Activated B cell treated with CpG ODN at 0.5 μM for 24 hours (primary cell): ENCODE measurements around the gene PFKFB3. TPM values are rescaled to one million over a fixed set of nuclear protein-coding genes. Genes with fewer than 3 reads are reported as not detected.
"Not testable (repeated sequence)": the region's sequence is repeated elsewhere in the genome, so short reads cannot be mapped to it uniquely, and the experiment has no call there.

ENCODE experiments used
- ATAC-seq: fragments of 200-7000 bp; cut with Tn5 transposase; one replicate; pipeline ENCODE4 v1.10.0; 2021; ENCODE audit warnings: low read depth, mild to moderate bottlenecking, moderate library complexity
- CTCF ChIA-PET: fragments of 350-600 bp; sonication (Branson Sonifier 250); formaldehyde crosslinking; loops from one replicate; lab custom pipeline; 2021; ENCODE audit warnings: antibody characterized with exemption; lab: Charles Lee
- POLR2A ChIA-PET: fragments of 350-600 bp; sonication (Branson Sonifier 250); formaldehyde crosslinking; loops from one replicate; lab custom pipeline; 2021; ENCODE audit warnings: antibody characterized with exemption; lab: Charles Lee
- DNase-seq: peaks from one replicate; pipeline ENCODE4 v3.0.0; 2022
- H3K27ac Mint-ChIP-seq: one replicate; pipeline ENCODE4 v1.8.0; 2020; ENCODE audit warnings: mixed read lengths
- H3K27me3 Mint-ChIP-seq: one replicate; pipeline ENCODE4 v1.8.0; 2021; ENCODE audit warnings: mixed read lengths
- H3K36me3 Mint-ChIP-seq: one replicate; pipeline ENCODE4 v1.8.0; 2021; ENCODE audit warnings: low read depth, mixed read lengths
- H3K4me1 Mint-ChIP-seq: one replicate; pipeline ENCODE4 v1.8.0; 2021; ENCODE audit warnings: mixed read lengths
- H3K4me3 Mint-ChIP-seq: one replicate; pipeline ENCODE4 v1.8.0; 2020; ENCODE audit warnings: mild to moderate bottlenecking, mixed read lengths
- H3K9me3 Mint-ChIP-seq: one replicate; pipeline ENCODE4 v1.8.0; 2020; ENCODE audit warnings: mixed read lengths
- intact Hi-C: fragments of 100-400 bp; cut with micrococcal nuclease; formaldehyde crosslinking; loops from one replicate; pipeline ENCODE4 v1.15.1; 2024
- total RNA-seq: library from RNA; stranded (reverse); gene quantifications from 2 replicates; pipeline ENCODE4 v1.2.3, GENCODE V29; 2022
- TF ChIP-seq, protein P1 (sequence below): fragments of 200-600 bp; IDR thresholded peaks from one replicate; pipeline ENCODE4 v1.8.0; 2022; ENCODE audit warnings: antibody characterized with exemption, mild to moderate bottlenecking

The PFKFB3 gene
- total RNA-seq, 1 donor from 2014 or later = 105 TPM

DNA sequence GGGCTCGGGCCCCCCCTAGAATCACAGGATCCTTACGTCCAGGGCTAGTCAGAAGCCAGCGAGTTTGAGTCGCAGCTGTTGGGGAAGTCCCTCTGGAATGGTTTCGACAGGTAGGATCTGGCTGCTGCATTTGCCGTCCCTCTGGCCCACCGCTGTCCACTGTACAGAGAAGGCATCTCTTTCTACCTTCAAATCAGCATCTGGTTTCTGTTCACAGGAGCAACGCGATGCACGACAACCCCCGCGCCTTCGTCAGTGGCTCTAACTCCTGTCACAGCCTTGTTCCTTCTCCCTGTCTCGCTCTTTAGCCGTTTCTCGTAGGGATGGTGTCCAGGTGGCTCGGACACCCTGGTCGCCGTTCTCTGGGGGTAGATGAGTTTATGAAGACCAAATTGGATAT is 11.2 kb upstream of the PFKFB3 start:
- Mint-ChIP-seq H3K9me3 (no peaks in the 10 kb centered on the region), H3K27ac (no peak overlapping the region)
- intact Hi-C loops = no loop called here

DNA sequence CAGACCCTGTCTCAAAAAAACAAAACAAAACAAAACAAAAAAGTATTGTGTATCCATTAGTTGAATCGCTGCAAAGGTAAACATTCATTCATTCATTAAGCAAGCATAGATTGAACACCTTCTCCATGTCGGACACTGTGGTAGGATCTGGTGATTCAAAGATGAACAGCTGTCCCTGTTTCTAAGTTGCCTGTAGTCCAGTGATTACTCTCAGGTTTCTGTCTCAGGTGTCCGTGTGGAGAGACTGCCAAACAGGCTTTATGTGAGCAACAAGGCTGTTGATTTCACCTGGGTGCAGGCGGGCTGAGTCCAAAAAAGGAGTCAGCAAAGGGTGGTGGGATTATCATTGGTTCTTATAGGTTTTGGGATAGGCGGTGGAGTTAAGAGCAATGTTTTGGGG is 9.4 kb upstream of the PFKFB3 start:
- POLR2A ChIA-PET, H3K4me1 Mint-ChIP-seq, ATAC-seq, intact Hi-C loops, H3K27ac Mint-ChIP-seq, DNase-seq, H3K27me3 Mint-ChIP-seq, H3K4me3 Mint-ChIP-seq, H3K36me3 Mint-ChIP-seq, CTCF ChIA-PET, H3K9me3 Mint-ChIP-seq: not testable (repeated sequence)

More for the DNA sequence above, 11.2 kb upstream of the PFKFB3 start:
- DNase-seq = no peak
- peaks cover 6% of the 10 kb centered on the region for H3K4me1 Mint-ChIP-seq
- peaks cover 2% of the 10 kb centered on the region for H3K36me3 Mint-ChIP-seq
- no peak overlapping the region for H3K4me3 Mint-ChIP-seq
- CTCF ChIA-PET = no interaction called here
- no peak for ATAC-seq
- POLR2A ChIA-PET = interaction anchor here (0.7 to 1.2 kb wide), 3 partner anchors 9 to 240 kb away, joined by 3 to 4 read pairs (median 4); partner anchors contain the start of gene PFKFB3
- H3K27me3 Mint-ChIP-seq = no peaks in the 10 kb centered on the region
- TF ChIP-seq, protein P1, sequence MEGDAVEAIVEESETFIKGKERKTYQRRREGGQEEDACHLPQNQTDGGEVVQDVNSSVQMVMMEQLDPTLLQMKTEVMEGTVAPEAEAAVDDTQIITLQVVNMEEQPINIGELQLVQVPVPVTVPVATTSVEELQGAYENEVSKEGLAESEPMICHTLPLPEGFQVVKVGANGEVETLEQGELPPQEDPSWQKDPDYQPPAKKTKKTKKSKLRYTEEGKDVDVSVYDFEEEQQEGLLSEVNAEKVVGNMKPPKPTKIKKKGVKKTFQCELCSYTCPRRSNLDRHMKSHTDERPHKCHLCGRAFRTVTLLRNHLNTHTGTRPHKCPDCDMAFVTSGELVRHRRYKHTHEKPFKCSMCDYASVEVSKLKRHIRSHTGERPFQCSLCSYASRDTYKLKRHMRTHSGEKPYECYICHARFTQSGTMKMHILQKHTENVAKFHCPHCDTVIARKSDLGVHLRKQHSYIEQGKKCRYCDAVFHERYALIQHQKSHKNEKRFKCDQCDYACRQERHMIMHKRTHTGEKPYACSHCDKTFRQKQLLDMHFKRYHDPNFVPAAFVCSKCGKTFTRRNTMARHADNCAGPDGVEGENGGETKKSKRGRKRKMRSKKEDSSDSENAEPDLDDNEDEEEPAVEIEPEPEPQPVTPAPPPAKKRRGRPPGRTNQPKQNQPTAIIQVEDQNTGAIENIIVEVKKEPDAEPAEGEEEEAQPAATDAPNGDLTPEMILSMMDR = no peak

DNA sequence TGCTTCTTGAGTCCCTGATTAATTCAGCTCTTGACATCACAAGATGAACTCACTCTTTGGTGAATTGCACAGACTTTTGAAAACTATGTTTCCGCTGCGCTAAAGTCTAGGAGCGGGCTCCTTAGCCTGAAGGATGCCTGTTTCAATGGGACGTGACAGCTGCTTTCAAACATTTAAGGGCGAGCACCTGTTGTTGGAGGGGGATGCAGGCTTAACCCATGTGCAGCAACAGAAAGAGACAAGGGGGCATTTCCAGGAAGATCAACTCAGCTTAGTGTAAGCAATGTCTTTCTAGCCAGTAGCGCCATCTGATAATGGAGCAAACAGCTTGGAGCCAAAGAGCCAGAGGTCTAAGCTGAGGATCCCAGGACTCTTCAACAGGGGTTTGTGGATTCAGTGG is 8.4 kb upstream of the PFKFB3 start:
- ATAC-seq (no peak), DNase-seq (no peak)
- intact Hi-C loops = no loop called here
- Mint-ChIP-seq H3K4me1 (peaks cover 6% of the 10 kb centered on the region), H3K9me3 (no peaks in the 10 kb centered on the region), H3K27ac (no peak overlapping the region), H3K4me3 (no peak overlapping the region), H3K27me3 (no peaks in the 10 kb centered on the region), H3K36me3 (peaks cover 2% of the 10 kb centered on the region)
- ChIA-PET POLR2A (no interaction called here), CTCF (interaction anchor here (1.3 kb wide), 1 partner anchor 208 kb away, joined by 3 read pairs; no protein-coding TSS in a partner anchor)
- TF ChIP-seq, protein P1 = no peak

DNA sequence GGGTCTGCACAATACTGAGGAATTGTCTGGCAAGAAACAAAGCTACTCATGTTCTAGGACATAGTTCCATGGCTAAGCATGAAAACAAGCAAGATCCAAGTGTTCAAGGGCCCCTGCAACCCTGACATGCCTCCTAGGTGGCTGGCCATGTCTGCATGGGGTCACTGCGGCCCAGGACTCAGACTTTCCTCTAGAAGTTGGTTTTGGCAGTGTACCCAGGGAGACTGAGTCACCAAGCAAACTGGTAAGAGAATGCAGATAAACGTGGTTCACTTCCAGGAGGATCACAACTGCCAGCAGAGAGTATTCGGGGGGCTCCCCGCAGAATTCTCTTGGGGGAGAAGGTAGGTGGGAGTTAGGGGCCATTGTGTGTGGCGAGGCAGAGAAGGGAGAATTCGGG is 7.4 kb upstream of the PFKFB3 start:
- Mint-ChIP-seq H3K4me1 (peaks cover 10% of the 10 kb centered on the region), H3K27ac (no peak overlapping the region), H3K36me3 (peaks cover 2% of the 10 kb centered on the region), H3K9me3 (no peaks in the 10 kb centered on the region), H3K27me3 (no peaks in the 10 kb centered on the region), H3K4me3 (no peak overlapping the region)
- ChIA-PET CTCF (interaction anchor here (1.3 to 2.1 kb wide), 2 partner anchors 207 kb away, joined by 3 to 6 read pairs; no protein-coding TSS in a partner anchor), POLR2A (no interaction called here)
- DNase-seq = no peak
- ATAC-seq = no peak
- TF ChIP-seq, protein P1 = no peak
- intact Hi-C loops = no loop called here

DNA sequence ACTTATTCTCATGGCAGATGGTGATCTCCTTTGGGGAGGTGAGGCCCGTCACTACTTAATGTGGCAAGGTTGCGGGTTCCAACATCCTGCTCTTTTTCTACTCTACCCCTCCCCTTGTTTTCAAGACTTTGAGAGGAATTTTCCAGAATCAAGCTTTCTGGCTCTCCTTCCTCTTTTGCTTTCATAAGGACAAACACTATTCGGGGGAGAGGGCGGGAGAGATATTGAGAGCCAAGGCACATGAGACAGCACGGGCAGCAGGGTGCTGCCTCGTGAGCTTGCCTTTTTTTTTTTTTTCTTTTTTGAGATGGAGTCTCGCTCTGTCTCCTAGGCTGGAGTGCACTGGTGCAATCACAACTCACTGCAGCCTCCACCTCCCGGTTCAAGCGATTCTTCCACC is 6.9 kb upstream of the PFKFB3 start:
- Mint-ChIP-seq H3K27me3 (no peaks in the 10 kb centered on the region), H3K4me3 (no peak overlapping the region), H3K27ac (no peak overlapping the region), H3K9me3 (no peaks in the 10 kb centered on the region), H3K36me3 (peaks cover 2% of the 10 kb centered on the region), H3K4me1 (peaks cover 14% of the 10 kb centered on the region)
- intact Hi-C loops = no loop called here
- DNase-seq = no peak
- ChIA-PET CTCF (interaction anchor here (2.1 kb wide), 1 partner anchor 206 kb away, joined by 6 read pairs; no protein-coding TSS in a partner anchor), POLR2A (interaction anchor here (1.1 kb wide), 1 partner anchor 32 kb away, joined by 3 read pairs; no protein-coding TSS in a partner anchor)
- TF ChIP-seq, protein P1 = no peak
- no peak for ATAC-seq

DNA sequence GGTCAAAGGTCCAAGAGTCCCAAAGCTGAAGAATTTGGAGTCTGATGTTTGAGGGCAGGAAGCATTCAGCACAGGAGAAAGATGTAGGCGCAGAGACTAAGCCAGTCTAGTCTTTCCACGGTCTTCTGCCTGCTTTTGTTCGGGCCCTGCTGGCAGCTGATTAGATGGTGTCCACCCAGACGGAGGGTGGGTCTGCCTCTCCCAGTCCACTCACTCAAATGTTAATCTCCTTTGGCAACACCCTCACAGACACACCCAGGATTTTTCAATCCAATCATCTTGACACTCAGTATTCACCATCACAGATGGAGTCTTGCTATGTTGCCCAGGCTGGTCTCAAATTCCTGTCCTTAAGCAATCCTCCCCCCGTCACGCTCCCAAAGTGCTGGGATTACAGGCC is 6.2 kb upstream of the PFKFB3 start:
- H3K27ac Mint-ChIP-seq, H3K4me3 Mint-ChIP-seq, H3K27me3 Mint-ChIP-seq, DNase-seq, H3K36me3 Mint-ChIP-seq, ATAC-seq, intact Hi-C loops, H3K9me3 Mint-ChIP-seq: not testable (repeated sequence)
- ChIA-PET POLR2A (interaction anchor here (1.1 kb wide), 1 partner anchor 33 kb away, joined by 3 read pairs; no protein-coding TSS in a partner anchor), CTCF (interaction anchor here (0.5 to 2.1 kb wide), 2 partner anchors 72 to 206 kb away, joined by 4 to 6 read pairs; no protein-coding TSS in a partner anchor)
- peaks cover 15% of the 10 kb centered on the region for H3K4me1 Mint-ChIP-seq
